HG02571 (cell line): ENCODE data around the gene ZG16.

Experiments used
- ATAC-seq: cut with Tn5 transposase; IDR thresholded peaks from one replicate; pipeline ENCODE4 v1.9.1; 2021; ENCODE audit warnings: mild to moderate bottlenecking, moderate library complexity; ENCODE audit not compliant: unreplicated experiment

Gene ZG16

GRCh38 chr16:29807426-29808218, 29.6 kb downstream of the ZG16 start:
- no peak for ATAC-seq

GRCh38 chr16:29808219-29808900, 30.3 kb downstream of the ZG16 start:
- no peak for ATAC-seq

- ATAC-seq, result no peak
Measured at GRCh38 chr16:29809031-29809747, 31.1 kb downstream of the ZG16 start.

GRCh38 chr16:29809850-29810698, 32.0 kb downstream of the ZG16 start:
- ATAC-seq, result no peak

GRCh38 chr16:29810699-29811169, 32.7 kb downstream of the ZG16 start:
- ATAC-seq, result no peak

GRCh38 chr16:29811170-29811895, 33.3 kb downstream of the ZG16 start:
- peak; percentile 32 for ATAC-seq

- no peak for ATAC-seq
Measured at GRCh38 chr16:29811896-29812665, 34.0 kb downstream of the ZG16 start, which contains the start of gene PRRT2. Gene PRRT2, plus strand, starts transcription at chr16:29812193. Its CDS starts 862 bp downstream, at chr16:29813055.

GRCh38 chr16:29812754-29813643, 34.9 kb downstream of the ZG16 start:
- ATAC-seq, result no peak

GRCh38 chr16:29813644-29814562, 35.8 kb downstream of the ZG16 start:
- no peak for ATAC-seq

GRCh38 chr16:29814592-29814991, 36.5 kb downstream of the ZG16 start:
- ATAC-seq, result no peak

- ATAC-seq, result no peak
Measured at GRCh38 chr16:29815032-29815721, 37.1 kb downstream of the ZG16 start.

- peak; percentile 53 for ATAC-seq
Measured at GRCh38 chr16:29815793-29816693, 38.0 kb downstream of the ZG16 start, which contains the start of gene PAGR1. Gene PAGR1, plus strand, starts transcription at chr16:29816152. Its CDS starts 374 bp downstream, at chr16:29816526.

GRCh38 chr16:29816694-29817441, 38.8 kb downstream of the ZG16 start:
- no peak for ATAC-seq

- no peak for ATAC-seq
Measured at GRCh38 chr16:29818082-29818481, 40.0 kb downstream of the ZG16 start.

- no peak for ATAC-seq
Measured at GRCh38 chr16:29819506-29819905, 41.5 kb downstream of the ZG16 start.
